ENCODE results near the gene ISLR2. TPM values are rescaled to one million over a fixed set of nuclear protein-coding genes. Genes with fewer than 3 reads are reported as not detected.

Gene ISLR2
- total RNA-seq, 2 experiments from 2014 or later: not detected

Other genes with a start within 250 kb of the ISLR2 start
- gene LOXL1, start 204.1 kb upstream of the ISLR2 start, total RNA-seq: 1 to 10 TPM; 5.9 to 8.4 TPM
- gene STOML1, start 138.3 kb upstream of the ISLR2 start, total RNA-seq: 10 to 100 TPM; 10.8 to 10.9 TPM
- 100 to 1,000 TPM; 108 to 115 TPM for gene PML, start 135.9 kb upstream of the ISLR2 start, total RNA-seq
- gene GOLGA6A, start 48.0 kb upstream of the ISLR2 start, total RNA-seq: not detected
- gene ISLR, start 43.1 kb downstream of the ISLR2 start, total RNA-seq: not detected
- not detected for gene STRA6, start 72.2 kb downstream of the ISLR2 start, total RNA-seq
- gene CCDC33, start 105.7 kb downstream of the ISLR2 start, total RNA-seq: not detected
- not detected for gene CYP11A1, start 237.1 kb downstream of the ISLR2 start, total RNA-seq

Measured in activated CD8-positive, alpha-beta T cell treated with anti-CD3 and anti-CD28 coated beads, Interleukin-2, amount 10 ng/mL, durations not matched to agents 7 days and 5 days (primary cell).